Activated naive CD8-positive, alpha-beta T cell treated with anti-CD3 and anti-CD28 coated beads for 36 hours (primary cell): ENCODE data around the gene CIAPIN1. TPM values are rescaled to one million over a fixed set of nuclear protein-coding genes. Genes with fewer than 3 reads are reported as not detected.
A peak's percentile ranks its signal among the peaks of the same experiment; 100 is the strongest.

ENCODE experiments used
- DNase-seq: peaks from one replicate; pipeline ENCODE4 v3.0.0; 2021
- H3K27ac Mint-ChIP-seq: one replicate; pipeline ENCODE4 v1.8.0; 2022; ENCODE audit warnings: mild to moderate bottlenecking, moderate library complexity, mixed read lengths
- H3K27me3 Mint-ChIP-seq: one replicate; pipeline ENCODE4 v1.8.0; 2022; ENCODE audit warnings: mild to moderate bottlenecking, mixed read lengths
- H3K36me3 Mint-ChIP-seq: one replicate; pipeline ENCODE4 v1.8.0; 2021; ENCODE audit warnings: mild to moderate bottlenecking, mixed read lengths
- H3K4me1 Mint-ChIP-seq: one replicate; pipeline ENCODE4 v1.8.0; 2021; ENCODE audit warnings: mixed read lengths
- H3K4me3 Mint-ChIP-seq: one replicate; pipeline ENCODE4 v1.8.0; 2022; ENCODE audit warnings: mild to moderate bottlenecking, moderate library complexity, mixed read lengths
- H3K9me3 Mint-ChIP-seq: one replicate; pipeline ENCODE4 v1.8.0; 2022; ENCODE audit warnings: mixed read lengths
- total RNA-seq, 2 experiments: library from RNA; stranded (reverse); gene quantifications; one replicate each; pipeline ENCODE4 v1.2.3, GENCODE V29; 2021

CIAPIN1 gene
- total RNA-seq, 2 experiments from 2014 or later = 71.3 to 73.6 TPM

DNA sequence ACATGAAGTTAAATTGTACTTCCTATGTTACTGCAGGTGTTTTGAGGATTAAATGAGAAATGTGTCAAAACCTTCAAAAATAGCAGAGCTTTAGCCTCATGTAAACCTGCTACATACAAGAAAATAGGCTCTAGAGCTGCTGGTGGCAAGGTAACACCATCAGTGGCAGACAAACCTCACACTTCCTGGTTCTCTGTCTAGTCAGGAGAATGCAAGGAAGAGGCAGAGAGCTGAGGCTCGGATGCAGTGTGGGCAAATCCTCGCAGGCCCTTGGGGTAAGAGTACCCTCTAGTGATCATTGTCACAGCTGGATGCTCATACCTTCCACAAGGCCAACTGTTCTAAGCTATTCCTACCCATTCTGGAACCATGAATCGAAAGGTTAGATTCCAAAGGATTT is 14.2 kb downstream of the CIAPIN1 start:
- H3K4me1 Mint-ChIP-seq = peaks cover 27% of the 10 kb centered on the region
- no peak for DNase-seq
- peak overlapping the region; percentile 75 for H3K27ac Mint-ChIP-seq
- H3K27me3 Mint-ChIP-seq = no peaks in the 10 kb centered on the region
- H3K4me3 Mint-ChIP-seq = no peak overlapping the region
- H3K9me3 Mint-ChIP-seq = no peaks in the 10 kb centered on the region
- peaks cover 51% of the 10 kb centered on the region for H3K36me3 Mint-ChIP-seq

DNA sequence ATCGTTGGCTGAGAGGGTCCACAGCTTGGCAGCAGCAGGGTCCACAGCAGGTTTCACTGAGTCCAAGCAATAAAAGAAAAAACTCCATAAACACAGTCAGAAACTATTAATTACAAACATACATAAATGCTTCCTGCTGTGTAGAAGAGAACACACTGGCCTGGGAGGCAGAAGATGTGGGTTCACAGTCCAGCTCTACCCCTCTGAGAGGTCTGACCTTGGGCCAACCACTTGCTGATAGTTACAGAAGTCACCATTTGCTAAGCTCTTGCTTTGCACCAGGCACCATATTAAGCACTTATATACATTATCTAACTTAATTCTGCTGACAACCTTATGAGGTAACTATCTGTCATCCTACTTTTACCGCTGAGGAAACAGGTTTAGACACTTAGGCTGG is 14.7 kb downstream of the CIAPIN1 start:
- Mint-ChIP-seq H3K9me3 (no peaks in the 10 kb centered on the region), H3K4me1 (peaks cover 27% of the 10 kb centered on the region), H3K36me3 (peaks cover 50% of the 10 kb centered on the region), H3K27ac (peak overlapping the region; percentile 75), H3K27me3 (no peaks in the 10 kb centered on the region), H3K4me3 (no peak overlapping the region)
- DNase-seq = no peak

DNA sequence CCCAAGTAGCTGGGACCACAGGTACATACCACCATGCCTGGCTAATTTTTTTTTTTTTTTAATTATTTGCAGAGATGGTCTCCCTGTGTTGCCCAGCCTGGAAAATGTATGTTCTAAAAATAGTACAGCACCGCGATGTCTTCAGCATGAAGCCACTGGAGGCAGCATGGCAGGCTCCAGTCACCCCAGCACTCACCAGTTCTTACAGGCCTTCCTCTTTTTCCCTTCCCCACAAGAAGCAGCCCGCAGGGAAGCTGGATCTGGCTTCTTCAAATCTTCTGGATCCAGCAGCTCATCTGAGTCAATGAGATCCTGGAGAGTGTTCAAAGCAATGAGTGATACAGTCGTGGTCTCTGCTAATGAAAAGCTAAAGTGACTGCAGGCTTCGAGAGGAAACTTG is 16.2 kb downstream of the CIAPIN1 start:
- Mint-ChIP-seq H3K36me3 (peaks cover 45% of the 10 kb centered on the region), H3K27ac (peak overlapping the region; percentile 1), H3K27me3 (no peaks in the 10 kb centered on the region), H3K9me3 (no peaks in the 10 kb centered on the region), H3K4me1 (peaks cover 27% of the 10 kb centered on the region), H3K4me3 (no peak overlapping the region)
- DNase-seq = no peak

DNA sequence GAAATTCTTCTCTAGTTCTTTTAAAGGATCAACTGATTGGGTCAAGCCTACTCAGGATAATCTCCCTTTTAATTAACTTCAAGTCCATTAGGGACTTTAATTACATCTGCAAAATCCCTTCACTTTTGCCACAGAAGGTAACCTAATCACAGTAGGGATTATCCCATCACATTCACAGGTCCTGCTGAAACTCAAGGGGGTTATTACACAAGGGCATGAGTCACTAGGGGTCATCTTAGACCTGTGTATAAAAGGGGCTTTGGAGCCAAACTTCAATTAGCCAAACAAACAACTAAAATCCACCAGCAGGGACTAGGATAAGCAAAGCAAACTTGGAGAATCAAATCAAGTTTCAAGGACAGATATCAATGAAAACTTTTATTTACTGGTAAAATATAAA is 19.4 kb downstream of the CIAPIN1 start:
- Mint-ChIP-seq H3K4me3 (no peak overlapping the region), H3K4me1 (peaks cover 4% of the 10 kb centered on the region), H3K27ac (no peak overlapping the region), H3K27me3 (no peaks in the 10 kb centered on the region), H3K9me3 (no peaks in the 10 kb centered on the region), H3K36me3 (peaks cover 23% of the 10 kb centered on the region)
- DNase-seq = no peak

DNA sequence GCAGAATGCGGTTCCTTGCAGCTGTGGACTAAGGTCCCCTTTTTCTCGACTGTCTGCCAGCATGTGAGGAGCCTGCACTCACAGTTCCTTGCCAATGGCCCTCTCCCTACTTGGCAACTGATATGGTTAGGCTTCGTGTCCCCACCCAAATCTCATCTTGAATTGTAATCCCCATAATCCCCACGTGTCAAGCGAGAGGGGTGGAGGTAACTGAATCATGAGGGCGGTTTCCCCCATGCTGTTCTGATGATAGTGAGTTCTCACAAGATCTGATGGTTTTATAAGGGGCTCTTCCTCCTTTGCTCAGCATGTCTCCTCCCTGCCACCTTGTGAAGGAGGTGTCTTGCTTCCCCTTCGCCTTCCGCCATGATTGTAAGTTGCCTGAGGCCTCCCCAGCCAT is 19.9 kb downstream of the CIAPIN1 start:
- no peak for DNase-seq
- H3K27ac Mint-ChIP-seq = no peak overlapping the region
- peaks cover 4% of the 10 kb centered on the region for H3K4me1 Mint-ChIP-seq
- no peaks in the 10 kb centered on the region for H3K9me3 Mint-ChIP-seq
- H3K36me3 Mint-ChIP-seq = peaks cover 21% of the 10 kb centered on the region
- H3K27me3 Mint-ChIP-seq = no peaks in the 10 kb centered on the region
- no peak overlapping the region for H3K4me3 Mint-ChIP-seq

DNA sequence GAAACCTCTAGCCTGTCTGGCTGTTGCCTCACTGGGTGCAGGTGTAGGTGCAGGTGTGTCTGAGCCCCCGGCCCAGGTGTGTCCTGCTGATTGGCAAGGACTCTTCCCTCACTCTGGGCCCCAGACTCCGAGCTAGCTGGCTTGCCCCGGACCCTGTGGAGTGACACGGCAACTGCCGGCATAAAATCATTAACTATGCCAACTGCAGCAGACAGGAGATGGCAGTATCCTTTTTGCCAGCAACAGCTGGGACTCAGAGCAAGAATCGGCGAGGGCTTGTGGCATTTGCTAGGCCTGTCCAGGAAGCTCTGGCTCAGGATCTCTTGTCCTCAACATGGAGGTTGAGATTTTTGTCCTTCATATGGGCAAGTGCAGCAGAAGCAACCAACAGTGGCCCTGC is 20.8 kb downstream of the CIAPIN1 start:
- H3K9me3 Mint-ChIP-seq = no peaks in the 10 kb centered on the region
- DNase-seq = no peak
- H3K36me3 Mint-ChIP-seq = peaks cover 20% of the 10 kb centered on the region
- H3K4me3 Mint-ChIP-seq = no peak overlapping the region
- H3K4me1 Mint-ChIP-seq = peaks cover 7% of the 10 kb centered on the region
- no peaks in the 10 kb centered on the region for H3K27me3 Mint-ChIP-seq
- no peak overlapping the region for H3K27ac Mint-ChIP-seq

DNA sequence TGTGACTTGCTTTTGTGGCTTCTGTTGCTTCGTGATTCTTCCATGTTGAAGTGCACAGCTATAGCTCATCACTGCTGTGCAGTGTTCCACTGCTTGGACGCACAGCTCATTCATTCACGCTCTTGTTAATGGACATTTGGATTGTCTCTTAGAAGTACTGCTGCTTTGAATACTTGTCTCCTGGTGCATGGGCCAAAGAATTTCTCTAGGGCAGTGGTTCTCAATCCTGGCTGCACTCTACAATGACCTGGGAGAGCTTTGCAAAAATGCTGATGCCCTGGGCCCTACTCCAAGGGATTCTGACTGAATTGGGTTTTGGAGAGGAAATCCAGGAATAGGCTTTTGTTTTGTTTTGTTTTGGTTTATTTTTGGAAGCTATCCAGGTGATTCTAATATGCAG is 22.6 kb downstream of the CIAPIN1 start:
- no peak overlapping the region for H3K27ac Mint-ChIP-seq
- H3K4me1 Mint-ChIP-seq = peaks cover 8% of the 10 kb centered on the region
- peaks cover 7% of the 10 kb centered on the region for H3K36me3 Mint-ChIP-seq
- H3K9me3 Mint-ChIP-seq = no peaks in the 10 kb centered on the region
- H3K27me3 Mint-ChIP-seq = no peaks in the 10 kb centered on the region
- H3K4me3 Mint-ChIP-seq = no peak overlapping the region
- no peak for DNase-seq

DNA sequence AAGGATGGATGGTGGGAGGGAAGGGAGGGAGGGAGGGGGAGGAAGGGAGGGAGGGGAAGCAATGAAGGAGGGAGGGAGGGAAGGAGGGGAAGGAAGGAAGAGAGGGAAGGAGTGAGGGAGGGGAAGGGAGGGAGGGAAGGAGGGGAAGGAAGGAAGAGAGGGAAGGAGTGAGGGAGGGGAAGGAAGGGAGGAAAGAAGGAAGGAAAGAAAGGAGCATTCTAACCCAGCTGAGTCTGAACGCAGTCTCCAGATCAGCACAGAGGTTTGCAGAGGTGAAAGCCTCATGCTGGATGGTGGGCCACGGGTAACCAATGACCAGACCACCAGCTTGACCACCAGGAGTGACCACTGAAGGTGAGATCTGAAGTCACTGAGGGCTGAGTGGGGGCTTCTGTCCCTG is 24.0 kb downstream of the CIAPIN1 start:
- Mint-ChIP-seq H3K27me3 (no peaks in the 10 kb centered on the region), H3K9me3 (no peaks in the 10 kb centered on the region), H3K27ac (no peak overlapping the region), H3K4me3 (no peak overlapping the region), H3K36me3 (peaks cover under 1% of the 10 kb centered on the region), H3K4me1 (peaks cover 18% of the 10 kb centered on the region)
- no peak for DNase-seq

DNA sequence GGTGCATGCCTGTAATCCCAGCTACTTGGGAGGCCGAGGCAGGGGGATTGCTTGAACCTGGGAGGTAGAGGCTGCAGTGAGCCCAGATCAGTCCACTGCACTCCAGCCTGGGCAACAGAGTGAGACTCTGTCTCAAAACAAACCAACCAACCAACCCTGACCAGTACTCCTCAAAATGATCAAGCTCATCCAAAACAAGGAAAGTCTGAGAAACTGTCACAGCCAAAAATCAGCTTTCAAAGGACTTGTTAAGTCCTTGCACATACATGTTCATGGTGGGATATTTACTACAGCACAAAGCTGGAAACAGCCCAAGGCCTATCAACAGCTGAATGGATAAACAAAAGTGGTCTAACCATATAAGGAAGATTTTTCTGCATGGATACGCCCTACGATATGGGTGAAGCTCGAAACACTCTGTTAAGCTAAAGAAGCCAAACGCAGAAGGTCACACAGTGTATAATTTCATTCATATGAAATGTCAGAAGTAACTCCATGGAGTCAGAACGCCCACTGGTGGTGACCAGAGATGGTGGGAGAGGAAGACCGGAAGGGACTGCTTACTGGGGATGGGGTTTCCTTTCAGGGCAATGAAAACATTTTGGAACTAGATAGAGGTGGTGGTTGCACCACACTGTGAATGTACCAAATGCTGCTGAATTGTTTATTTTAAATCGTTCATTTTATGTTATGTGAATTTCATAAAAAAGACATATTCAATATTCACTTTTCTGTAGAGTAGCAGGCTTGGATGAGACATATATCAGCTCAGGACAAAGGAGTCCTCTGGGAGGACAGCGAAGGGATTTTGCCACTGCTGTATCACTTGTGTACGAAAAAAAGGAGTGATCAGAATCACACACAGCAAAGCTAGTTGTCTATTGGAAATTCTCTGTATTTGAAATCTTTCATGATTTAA is 24.9 kb downstream of the CIAPIN1 start:
- H3K4me3 Mint-ChIP-seq = no peak overlapping the region
- H3K27me3 Mint-ChIP-seq = no peaks in the 10 kb centered on the region
- peaks cover 22% of the 10 kb centered on the region for H3K4me1 Mint-ChIP-seq
- no peak overlapping the region for H3K27ac Mint-ChIP-seq
- H3K36me3 Mint-ChIP-seq = no peaks in the 10 kb centered on the region
- no peak for DNase-seq
- no peaks in the 10 kb centered on the region for H3K9me3 Mint-ChIP-seq

DNA sequence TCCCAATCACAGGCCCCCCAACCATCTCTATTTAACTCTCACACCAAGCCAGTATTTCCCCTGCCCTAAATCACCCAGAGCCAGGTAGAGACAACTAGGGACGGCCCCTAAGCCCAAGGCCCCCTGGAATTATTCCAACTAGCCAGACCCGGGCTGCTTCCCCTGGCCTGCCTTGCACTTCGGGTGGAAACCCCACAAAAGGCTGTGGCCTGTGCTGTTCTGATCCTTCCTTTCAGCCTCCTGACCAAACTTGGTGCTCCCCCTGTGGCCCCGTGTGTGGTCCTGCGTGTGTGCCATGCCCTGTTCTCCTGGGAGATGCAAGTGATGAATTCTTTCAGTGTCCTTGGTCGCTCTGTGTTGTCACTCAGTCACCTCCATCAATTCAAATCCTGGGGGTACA is 27.7 kb downstream of the CIAPIN1 start:
- no peak for DNase-seq
- no peaks in the 10 kb centered on the region for H3K9me3 Mint-ChIP-seq
- H3K27ac Mint-ChIP-seq = peak overlapping the region; percentile 68
- peaks cover 29% of the 10 kb centered on the region for H3K4me1 Mint-ChIP-seq
- H3K27me3 Mint-ChIP-seq = no peaks in the 10 kb centered on the region
- no peaks in the 10 kb centered on the region for H3K36me3 Mint-ChIP-seq
- H3K4me3 Mint-ChIP-seq = no peak overlapping the region

DNA sequence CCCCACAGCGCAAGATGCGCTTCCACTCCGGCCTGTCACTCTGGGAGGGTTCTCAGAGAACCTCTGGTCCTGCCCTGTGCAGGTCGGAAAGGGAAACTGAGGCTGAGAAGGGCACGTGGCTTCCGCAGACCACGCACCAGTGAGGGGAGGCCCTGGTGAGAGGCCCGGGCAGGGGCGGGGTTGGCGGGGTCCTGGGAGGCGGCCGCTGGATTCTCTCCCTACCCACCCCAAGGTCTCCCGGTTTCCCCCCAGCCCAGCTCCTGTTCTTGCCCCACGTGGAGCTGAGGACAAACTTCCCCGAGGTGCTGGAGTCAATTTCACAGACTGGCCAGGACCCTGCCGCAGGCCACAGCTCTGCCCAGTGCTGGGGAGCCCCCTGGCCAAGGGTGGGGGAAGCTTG is 31.1 kb downstream of the CIAPIN1 start:
- DNase-seq = no peak
- Mint-ChIP-seq H3K4me3 (no peak overlapping the region), H3K4me1 (peaks cover 22% of the 10 kb centered on the region), H3K27me3 (no peaks in the 10 kb centered on the region), H3K36me3 (no peaks in the 10 kb centered on the region), H3K9me3 (no peaks in the 10 kb centered on the region), H3K27ac (no peak overlapping the region)

DNA sequence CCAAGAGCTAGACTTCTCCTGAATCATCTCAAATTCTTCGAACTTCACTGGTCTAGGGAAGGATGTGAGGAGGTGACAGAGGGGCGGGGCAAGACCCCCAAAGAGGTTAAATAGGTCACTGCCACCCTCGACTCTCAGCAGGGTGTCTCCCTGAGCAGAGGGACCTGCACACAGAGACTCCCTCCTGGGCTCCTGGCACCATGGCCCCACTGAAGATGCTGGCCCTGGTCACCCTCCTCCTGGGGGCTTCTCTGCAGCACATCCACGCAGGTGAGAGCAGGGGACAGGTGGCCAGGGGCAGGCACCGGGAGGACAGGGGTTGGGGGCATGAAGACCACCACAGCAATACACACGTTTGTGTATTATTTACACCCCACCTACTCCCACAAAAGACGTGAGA is 33.5 kb downstream of the CIAPIN1 start:
- DNase-seq = no peak
- H3K27me3 Mint-ChIP-seq = no peaks in the 10 kb centered on the region
- no peak overlapping the region for H3K27ac Mint-ChIP-seq
- no peaks in the 10 kb centered on the region for H3K36me3 Mint-ChIP-seq
- peaks cover 14% of the 10 kb centered on the region for H3K4me1 Mint-ChIP-seq
- no peaks in the 10 kb centered on the region for H3K9me3 Mint-ChIP-seq
- no peak overlapping the region for H3K4me3 Mint-ChIP-seq

DNA sequence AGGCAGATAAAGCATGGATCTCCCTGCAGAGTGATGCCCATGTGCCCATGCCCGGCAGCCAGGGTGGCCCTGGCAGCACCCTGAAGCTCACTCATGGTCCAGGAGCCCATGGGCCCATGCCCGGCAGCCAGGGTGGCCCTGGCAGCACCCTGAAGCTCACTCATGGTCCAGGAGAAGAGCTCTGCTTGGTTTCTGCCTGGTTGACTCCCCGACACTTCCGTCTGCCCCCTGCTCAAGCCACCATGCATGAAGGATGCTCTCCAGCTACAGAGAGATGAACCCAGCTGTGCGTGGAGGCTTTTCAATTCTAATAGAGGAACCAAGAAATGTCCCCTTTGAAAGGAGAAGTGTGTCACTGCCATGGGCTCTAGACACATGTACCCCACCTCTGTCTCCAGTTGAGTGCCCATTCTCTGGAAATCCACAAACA is 33.9 kb downstream of the CIAPIN1 start:
- Mint-ChIP-seq H3K27me3 (no peaks in the 10 kb centered on the region), H3K4me3 (no peak overlapping the region)
- no peak for DNase-seq

DNA sequence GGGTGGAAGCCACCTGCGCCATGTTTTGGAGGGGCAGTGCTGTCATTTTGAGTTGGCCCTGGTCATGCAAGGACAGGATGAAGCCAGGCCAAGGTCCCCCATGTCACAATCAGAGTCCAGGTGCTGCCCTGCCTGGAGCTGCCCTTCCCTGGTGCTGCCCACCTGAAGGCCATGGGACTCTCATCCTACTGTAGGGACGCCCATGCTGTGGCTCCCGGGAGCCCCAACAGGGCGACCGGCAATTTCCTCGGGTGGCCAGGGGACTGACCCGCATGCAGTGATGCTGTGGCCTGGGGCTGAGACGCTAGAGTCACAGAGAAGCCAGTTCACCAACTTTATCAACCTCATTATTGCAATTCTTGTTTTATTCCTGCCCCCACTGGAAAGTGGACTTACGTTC is 34.6 kb downstream of the CIAPIN1 start:
- no peak for DNase-seq
- no peaks in the 10 kb centered on the region for H3K27me3 Mint-ChIP-seq
- H3K4me3 Mint-ChIP-seq = no peak overlapping the region
- H3K9me3 Mint-ChIP-seq = no peaks in the 10 kb centered on the region
- no peak overlapping the region for H3K27ac Mint-ChIP-seq
- H3K4me1 Mint-ChIP-seq = peaks cover 9% of the 10 kb centered on the region
- no peaks in the 10 kb centered on the region for H3K36me3 Mint-ChIP-seq

More for the DNA sequence above, 33.9 kb downstream of the CIAPIN1 start:
- Mint-ChIP-seq H3K36me3 (no peaks in the 10 kb centered on the region), H3K27ac (no peak overlapping the region), H3K9me3 (no peaks in the 10 kb centered on the region), H3K4me1 (peaks cover 11% of the 10 kb centered on the region)

DNA sequence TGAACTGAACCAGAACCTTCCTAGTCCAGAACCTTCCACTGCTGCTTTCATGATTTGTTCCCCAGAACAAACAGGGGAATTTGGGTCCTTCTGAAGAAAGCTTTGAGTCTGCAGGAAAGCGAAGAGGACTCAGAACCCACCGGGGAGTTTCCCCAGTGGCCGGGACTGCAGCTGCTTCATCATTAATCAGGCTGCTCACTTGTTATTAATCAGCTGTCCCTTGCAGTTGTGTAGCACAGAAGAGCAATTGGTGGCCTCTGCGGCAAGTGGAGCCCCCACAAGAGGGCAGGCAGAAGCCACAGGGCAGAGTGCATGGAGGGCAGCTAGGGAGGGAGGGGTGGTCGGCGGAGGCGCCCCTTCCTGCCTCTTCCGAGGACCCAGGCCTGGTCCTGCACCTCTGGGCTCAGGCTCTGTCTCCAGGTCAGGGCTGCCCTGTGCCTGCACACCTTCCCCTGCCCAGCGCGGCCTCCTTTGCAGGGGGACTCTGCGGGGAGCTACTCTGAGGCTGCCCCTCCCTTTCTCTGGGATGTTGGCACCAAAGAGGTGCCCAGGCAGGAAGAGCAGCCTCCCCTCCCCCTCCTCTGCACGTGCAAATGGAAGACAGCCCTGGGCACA is 35.7 kb downstream of the CIAPIN1 start:
- Mint-ChIP-seq H3K4me1 (no peaks in the 10 kb centered on the region), H3K27ac (no peak overlapping the region), H3K4me3 (no peak overlapping the region), H3K9me3 (no peaks in the 10 kb centered on the region), H3K27me3 (no peaks in the 10 kb centered on the region), H3K36me3 (no peaks in the 10 kb centered on the region)
- no peak for DNase-seq
